H1 (cell line): ENCODE results near the gene ASB16. TPM values are rescaled to one million over a fixed set of nuclear protein-coding genes. Genes with fewer than 3 reads are reported as not detected.

Experiments used
- BRCA1 ChIP-seq: IDR thresholded peaks from 2 replicates; pipeline ENCODE4 v1.6.1; 2012; ENCODE audit warnings: low read depth, low read length, improper control_type of control experiment
- polyA plus RNA-seq, 7 experiments: library from polyadenylated mRNA; depleted of rRNA in 3 of 7; stranded (reverse) in 5 of 7; unstranded in 2 of 7; fragments of >200 nt in 5 of 7; fragments of 200-250 nt in 2 of 7; gene quantifications; 1 replicate in 5 of 7; 2 replicates in 1 of 7; 4 replicates in 1 of 7; pipeline versions ENCODE4 v1.2.1 to v1.2.3, GENCODE V29; 2011 to 2013; ENCODE audit warnings: missing spikeins in 2 of 7, mixed read lengths in 2 of 7
- total RNA-seq: library from RNA; stranded (reverse); fragmentation: NEBNext Ultra II Directional; extraction: Animal tissue kit (Norgen Biotek cat#: 25700); gene quantifications from 2 replicates; pipeline ENCODE4 v1.2.1, GENCODE V29; 2021

Gene ASB16
- total and polyA plus RNA-seq, 2 of the 8 experiments (the other 6 are each of a cell fraction or from before 2014, with no cell fraction given) = 0.05 TPM; not detected in 1

DNA sequence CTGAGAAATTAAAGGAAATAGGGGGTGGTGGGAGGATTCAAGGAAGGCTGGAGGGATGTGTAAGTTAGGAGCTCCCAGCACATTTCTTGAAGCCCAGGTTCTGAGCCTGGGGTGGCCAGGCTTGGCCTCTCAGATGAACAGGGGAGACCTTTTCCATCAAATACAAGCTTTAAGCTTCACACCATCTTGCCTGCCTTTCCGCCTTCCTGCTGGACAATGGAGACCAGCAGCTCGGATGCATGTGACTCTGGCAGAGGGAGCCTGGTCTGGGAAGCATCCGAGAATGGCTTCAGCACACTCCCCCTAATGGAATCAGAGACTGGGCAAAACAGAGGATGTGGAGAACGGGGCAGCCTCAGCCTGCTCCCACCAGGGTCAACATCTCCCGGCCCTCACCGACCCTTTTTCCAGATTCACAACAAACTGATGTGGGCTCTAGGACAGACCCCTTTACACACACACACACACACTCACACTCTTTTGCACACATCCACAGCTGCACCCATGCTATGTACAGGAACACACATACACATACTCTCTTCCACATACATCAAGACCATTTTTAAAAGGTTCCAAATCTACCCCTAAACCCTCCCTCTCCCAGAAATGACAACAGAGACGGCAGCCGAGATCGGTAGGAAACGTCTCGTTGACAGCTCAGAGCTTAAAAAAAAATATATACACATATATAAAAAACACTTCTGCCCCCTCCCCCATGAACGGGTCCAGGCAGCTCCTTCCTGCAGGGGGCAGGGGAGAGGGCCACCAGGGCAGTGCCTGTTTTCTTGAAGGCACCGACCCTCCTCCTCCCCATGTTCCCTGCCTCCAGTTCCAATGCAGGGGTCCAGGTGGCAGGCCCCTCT lies 35.7 kb downstream of the ASB16 start (continued):
- no peak for TF ChIP-seq BRCA1
